ENCODE results near the gene NBEAL2.

- TF ChIP-seq, protein P1, sequence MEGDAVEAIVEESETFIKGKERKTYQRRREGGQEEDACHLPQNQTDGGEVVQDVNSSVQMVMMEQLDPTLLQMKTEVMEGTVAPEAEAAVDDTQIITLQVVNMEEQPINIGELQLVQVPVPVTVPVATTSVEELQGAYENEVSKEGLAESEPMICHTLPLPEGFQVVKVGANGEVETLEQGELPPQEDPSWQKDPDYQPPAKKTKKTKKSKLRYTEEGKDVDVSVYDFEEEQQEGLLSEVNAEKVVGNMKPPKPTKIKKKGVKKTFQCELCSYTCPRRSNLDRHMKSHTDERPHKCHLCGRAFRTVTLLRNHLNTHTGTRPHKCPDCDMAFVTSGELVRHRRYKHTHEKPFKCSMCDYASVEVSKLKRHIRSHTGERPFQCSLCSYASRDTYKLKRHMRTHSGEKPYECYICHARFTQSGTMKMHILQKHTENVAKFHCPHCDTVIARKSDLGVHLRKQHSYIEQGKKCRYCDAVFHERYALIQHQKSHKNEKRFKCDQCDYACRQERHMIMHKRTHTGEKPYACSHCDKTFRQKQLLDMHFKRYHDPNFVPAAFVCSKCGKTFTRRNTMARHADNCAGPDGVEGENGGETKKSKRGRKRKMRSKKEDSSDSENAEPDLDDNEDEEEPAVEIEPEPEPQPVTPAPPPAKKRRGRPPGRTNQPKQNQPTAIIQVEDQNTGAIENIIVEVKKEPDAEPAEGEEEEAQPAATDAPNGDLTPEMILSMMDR (IDR thresholded peaks at IDR 0.05), result no peak
- TF ChIP-seq POLR2A (IDR thresholded peaks at IDR 0.05) (no peak), POLR2AphosphoS5 (IDR thresholded peaks at IDR 0.05; ENCODE audit: insufficient read depth in 1 of 2, low read depth in 1 of 2) (no peak)
These were observed 11.3 kb downstream of the NBEAL2 start for GRCh38 chr3:46990573-46991374.
